Measurements from ENCODE around the gene FUT9. TPM values are rescaled to one million over a fixed set of nuclear protein-coding genes. Genes with fewer than 3 reads are reported as not detected.

The FUT9 gene
- polyA plus RNA-seq, 1 donor (not counting 4 experiments of a cell fraction or from before 2014, with no cell fraction given) = not detected

- no peaks in the 10 kb centered on the region for H3K36me3 ChIP-seq (ENCODE audit: control insufficient read depth in 2 of 2, extremely low read depth in 1 of 2, insufficient read depth in 2 of 2, low read length in 2 of 2)
- H3K4me2 ChIP-seq (ENCODE audit: control insufficient read depth, extremely low read depth, insufficient read depth, low read depth, low read length) = no peak overlapping the region
- no peak overlapping the region for H2AFZ ChIP-seq (ENCODE audit: control insufficient read depth, low read length)
- no peaks in the 10 kb centered on the region for H3K4me1 ChIP-seq (ENCODE audit: control insufficient read depth, extremely low read depth, insufficient read depth, low read length)
- DNase-seq (ENCODE audit: low read depth, low spot score) (no peak), FAIRE-seq (no peak)
- no peaks in the 10 kb centered on the region for H3K79me2 ChIP-seq (ENCODE audit: control insufficient read depth, insufficient read depth, low read length)
- no peak overlapping the region for H3K27ac ChIP-seq (ENCODE audit: control insufficient read depth, insufficient read depth, low read length)
- H3K9me3 ChIP-seq (ENCODE audit: control insufficient read depth, low read depth, low read length) = no peaks in the 10 kb centered on the region
- dilution Hi-C loops (cut with MboI; ENCODE audit: extremely low pct_ligation_motif_present, low sequenced_read_pairs) = no loop called here
- no peak for TF ChIP-seq EZH2 (IDR thresholded peaks at IDR 0.05; ENCODE audit: low read length)
- no peaks in the 10 kb centered on the region for H3K27me3 ChIP-seq (ENCODE audit: control insufficient read depth, extremely low read depth, insufficient read depth, low read length)
- no peaks in the 10 kb centered on the region for H3K9me1 ChIP-seq (ENCODE audit: control insufficient read depth, extremely low read depth, insufficient read depth, low read length)
- H4K20me1 ChIP-seq (ENCODE audit: control insufficient read depth, extremely low read depth, insufficient read depth, low read length) = no peaks in the 10 kb centered on the region
- no peak overlapping the region for H3K4me3 ChIP-seq (ENCODE audit: control insufficient read depth in 2 of 3, extremely low read depth in 1 of 3, insufficient read depth in 2 of 3, low read depth in 1 of 3, low read length in 3 of 3)
- no peak overlapping the region for H3K9ac ChIP-seq (ENCODE audit: control insufficient read depth, extremely low read depth, insufficient read depth, low read length)
Observed at GRCh38 chr6:96237638-96238347, 222.0 kb downstream of the FUT9 start.

GRCh38 chr6:96246563-96246962 lies 230.8 kb downstream of the FUT9 start:
- no peaks in the 10 kb centered on the region for H3K36me3 ChIP-seq (ENCODE audit: control insufficient read depth in 2 of 2, extremely low read depth in 1 of 2, insufficient read depth in 2 of 2, low read length in 2 of 2)
- FAIRE-seq = no peak
- dilution Hi-C loops (cut with MboI; ENCODE audit: extremely low pct_ligation_motif_present, low sequenced_read_pairs) = no loop called here

More at GRCh38 chr6:96246563-96246962, 230.8 kb downstream of the FUT9 start:
- Histone ChIP-seq H3K27me3 (ENCODE audit: control insufficient read depth, extremely low read depth, insufficient read depth, low read length) (no peaks in the 10 kb centered on the region), H3K9ac (ENCODE audit: control insufficient read depth, extremely low read depth, insufficient read depth, low read length) (no peak overlapping the region), H3K79me2 (ENCODE audit: control insufficient read depth, insufficient read depth, low read length) (no peaks in the 10 kb centered on the region), H3K9me3 (ENCODE audit: control insufficient read depth, low read depth, low read length) (no peaks in the 10 kb centered on the region), H4K20me1 (ENCODE audit: control insufficient read depth, extremely low read depth, insufficient read depth, low read length) (no peaks in the 10 kb centered on the region), H3K4me1 (ENCODE audit: control insufficient read depth, extremely low read depth, insufficient read depth, low read length) (no peaks in the 10 kb centered on the region), H3K27ac (ENCODE audit: control insufficient read depth, insufficient read depth, low read length) (no peak overlapping the region), H2AFZ (ENCODE audit: control insufficient read depth, low read length) (no peak overlapping the region), H3K4me2 (ENCODE audit: control insufficient read depth, extremely low read depth, insufficient read depth, low read depth, low read length) (no peak overlapping the region), H3K4me3 (ENCODE audit: control insufficient read depth in 2 of 3, extremely low read depth in 1 of 3, insufficient read depth in 2 of 3, low read depth in 1 of 3, low read length in 3 of 3) (no peak overlapping the region), H3K9me1 (ENCODE audit: control insufficient read depth, extremely low read depth, insufficient read depth, low read length) (no peaks in the 10 kb centered on the region)
- no peak for DNase-seq (ENCODE audit: low read depth, low spot score)
- no peak for TF ChIP-seq CTCF (optimal IDR thresholded peaks at IDR 0.05 in 1 of 3, IDR thresholded peaks at IDR 0.05 in 1 of 3, conservative IDR thresholded peaks at IDR 0.05 in 1 of 3; ENCODE audit: extremely low read depth in 1 of 3, insufficient read depth in 2 of 3, low read length in 3 of 3)
- TF ChIP-seq EZH2 (IDR thresholded peaks at IDR 0.05; ENCODE audit: low read length) = no peak

Measured in keratinocyte (primary cell).